K562 (cell line): ENCODE measurements around the gene OR13C5. TPM values are rescaled to one million over a fixed set of nuclear protein-coding genes. Genes with fewer than 3 reads are reported as not detected.

ENCODE experiments used
- ATAC-seq: fragments of 200-7000 bp; cut with Tn5 transposase; 3 replicates; pipeline ENCODE4 v1.9.1; 2020; ENCODE audit warnings: moderate library complexity
- BruUV-seq: library from RNA; stranded (reverse); fragments of 400-500 nt; replicated peaks from 2 replicates; lab custom pipeline; 2021; lab: Mats Ljungman, UMichigan
- CTCF ChIA-PET: fragments of 300-600 bp; formaldehyde crosslinking; extraction: SDS; loops from one replicate; lab custom pipeline; 2021; ENCODE audit warnings: low intra/inter-chr PET ratio; lab: Yijun Ruan, JAX
- POLR2A ChIA-PET: fragments of 300-600, 350-650 bp; sonication (Branson Sonifier 250); formaldehyde crosslinking; extraction: SDS; loops from one replicate; lab custom pipeline; 2021; ENCODE audit warnings: antibody characterized with exemption, inconsistent platforms; lab: Yijun Ruan, JAX
- DNase-seq, 4 experiments: peaks; one replicate each; pipeline versions ENCODE4 v3.0.0 to v3.0.0-alpha.2; 2011 to 2018; ENCODE audit warnings: low spot score in 3 of 4, mixed read lengths in 3 of 4; ENCODE audit errors: extremely low read depth in 1 of 4
- FAIRE-seq: peaks from 2 replicates; lab custom pipeline; 2011; peaks lifted over from hg19 to GRCh38; lab: Jason Lieb, UNC
- H2AFZ ChIP-seq: 2 replicates; pipeline ENCODE4 v1.6.0; 2011; ENCODE audit warnings: low read depth, low read length, control low read depth, inconsistent platforms
- H3K27ac ChIP-seq: fragments of 200-600 bp; 3 replicates; pipeline ENCODE4 v1.8.0; 2011; ENCODE audit warnings: low read depth, mild to moderate bottlenecking, control low read depth, inconsistent platforms, low read length, moderate library complexity, mixed read lengths; ENCODE audit errors: extremely low read depth
- H3K27me3 ChIP-seq, 2 experiments: fragments of 300-600 bp in 1 of 2; 2 replicates in 1 of 2; 3 replicates in 1 of 2; pipeline versions ENCODE4 v1.6.0 to v1.8.0; 2011; ENCODE audit warnings: inconsistent platforms in 2 of 2, low read length in 2 of 2, mild to moderate bottlenecking in 1 of 2, mixed read lengths in 1 of 2, moderate library complexity in 1 of 2; ENCODE audit not compliant: control insufficient read depth in 2 of 2, insufficient read depth in 2 of 2
- H3K36me3 ChIP-seq: fragments of 300-600 bp; 3 replicates; pipeline ENCODE4 v1.8.0; 2011; ENCODE audit warnings: mild to moderate bottlenecking, low read length, inconsistent platforms; ENCODE audit not compliant: control insufficient read depth, insufficient read depth
- H3K4me1 ChIP-seq, 2 experiments: fragments of 200-600 bp in 1 of 2; replicated peaks in 1 of 2; 2 replicates in 1 of 2; 3 replicates in 1 of 2; pipeline versions ENCODE4 v1.5.1 to v1.8.0; 2011; ENCODE audit warnings: inconsistent platforms in 2 of 2, low read length in 2 of 2, mild to moderate bottlenecking in 1 of 2, mixed read lengths in 1 of 2, moderate library complexity in 1 of 2; ENCODE audit not compliant: control insufficient read depth in 2 of 2, insufficient read depth in 2 of 2
- H3K4me2 ChIP-seq: 2 replicates; pipeline ENCODE4 v1.6.1; 2011; ENCODE audit warnings: low read length, control low read depth, inconsistent platforms, mixed read lengths; ENCODE audit not compliant: insufficient read depth
- H3K4me3 ChIP-seq: fragments of 200-600 bp; sonication (generic), shearing (Covaris generic); 2 replicates; pipeline ENCODE4 v1.5.1; 2016; ENCODE audit warnings: control low read depth, inconsistent platforms
- H3K79me2 ChIP-seq: fragments of 200-600 bp; 3 replicates; pipeline ENCODE4 v1.8.0; 2011; ENCODE audit warnings: low read length, inconsistent platforms; ENCODE audit not compliant: control insufficient read depth, insufficient read depth
- H3K9ac ChIP-seq, 2 experiments: 2 replicates each; pipeline versions ENCODE4 v1.6.0 to v1.6.1; 2011; ENCODE audit warnings: low read depth in 2 of 2, low read length in 2 of 2, control low read depth in 1 of 2, inconsistent platforms in 1 of 2, mild to moderate bottlenecking in 1 of 2, mixed read lengths in 1 of 2; ENCODE audit not compliant: insufficient read depth in 1 of 2
- H3K9me1 ChIP-seq: one replicate; pipeline ENCODE4 v1.6.0; 2011; ENCODE audit warnings: inconsistent platforms, mild to moderate bottlenecking, low read length, moderate library complexity; ENCODE audit not compliant: control insufficient read depth, insufficient read depth
- H3K9me3 ChIP-seq: replicated peaks from 2 replicates; pipeline ENCODE4 v1.5.1; 2011; ENCODE audit warnings: low read depth, low read length, inconsistent platforms; ENCODE audit not compliant: control insufficient read depth, insufficient read depth
- H4K20me1 ChIP-seq: replicated peaks from 2 replicates; pipeline ENCODE4 v1.6.1; 2011; ENCODE audit warnings: low read length, inconsistent platforms, mixed read lengths; ENCODE audit not compliant: control insufficient read depth, insufficient read depth
- CEBPG ChIP-seq, 3 experiments: fragments of 200-800 bp in 1 of 3; sonication (Bioruptor generic) in 1 of 3; sonication (generic) in 1 of 3; formaldehyde crosslinking in 1 of 3; IDR thresholded peaks in 2 of 3; conservative IDR thresholded peaks in 1 of 3; 2 replicates each; pipeline versions ENCODE4 v1.6.1 to v1.8.0; 2016 to 2022; ENCODE audit warnings: missing compliant biosample characterization in 2 of 3, missing genetic modification characterization in 2 of 3, mild to moderate bottlenecking in 1 of 3, missing genetic modification reagents in 1 of 3
- CHCHD3 ChIP-seq: fragments of 250-450 bp; sonication (Bioruptor Pico); IDR thresholded peaks from 2 replicates; pipeline ENCODE4 v2.1.2; 2022; ENCODE audit warnings: mild to moderate bottlenecking
- DPF2 ChIP-seq: fragments of 450-650 bp; IDR thresholded peaks from 2 replicates; pipeline ENCODE4 v1.6.1; 2016
- ETS2 ChIP-seq: IDR thresholded peaks from 2 replicates; pipeline ENCODE4 v1.6.1; 2016; ENCODE audit warnings: borderline replicate concordance, missing genetic modification characterization, mild to moderate bottlenecking, moderate library complexity, missing compliant biosample characterization; ENCODE audit not compliant: poor library complexity, severe bottlenecking
- MYBL2 ChIP-seq, 2 experiments: fragments of 450-650 bp in 1 of 2; sonication (generic) in 1 of 2; formaldehyde crosslinking in 1 of 2; IDR thresholded peaks; 2 replicates each; pipeline versions ENCODE4 v1.6.1 to v1.8.1; 2017 to 2022; ENCODE audit warnings: borderline replicate concordance in 1 of 2, inconsistent platforms in 1 of 2, low read depth in 1 of 2, mild to moderate bottlenecking in 1 of 2, missing genetic modification reagents in 1 of 2, moderate library complexity in 1 of 2
- NCOA4 ChIP-seq: fragments of 450-650 bp; IDR thresholded peaks from 2 replicates; pipeline ENCODE4 v1.6.1; 2018; ENCODE audit warnings: mild to moderate bottlenecking; ENCODE audit not compliant: partially characterized antibody
- PML ChIP-seq: IDR thresholded peaks from 2 replicates; pipeline ENCODE4 v1.6.1; 2012; ENCODE audit warnings: low read length, inconsistent platforms
- RBBP5 ChIP-seq: fragments of 200-600 bp; sonication (generic); IDR thresholded peaks from 2 replicates; pipeline ENCODE4 v1.6.1; 2012; ENCODE audit warnings: borderline replicate concordance, mild to moderate bottlenecking, low read length, control low read depth, inconsistent platforms; ENCODE audit not compliant: insufficient read depth, poor library complexity, severe bottlenecking
- SAFB ChIP-seq: fragments of 200-400 bp; formaldehyde crosslinking; IDR thresholded peaks from 2 replicates; pipeline ENCODE4 v1.6.1; 2017; ENCODE audit warnings: low read depth, low read length, borderline replicate concordance
- TRIM28 ChIP-seq: fragments of 450-650 bp; IDR thresholded peaks from 2 replicates; pipeline ENCODE4 v1.6.1; 2017
- ZFPM2 ChIP-seq: fragments of 250-450 bp; sonication (Bioruptor Pico); IDR thresholded peaks from 2 replicates; pipeline ENCODE4 v1.5.1; 2022; ENCODE audit warnings: mild to moderate bottlenecking
- WGBS: fragments of 100-300 bp; shearing (Covaris generic); methylation state at CpG from one replicate; pipeline ENCODE4 v1.1.6; 2016; ENCODE audit warnings: low coverage, mixed read lengths; ENCODE audit not compliant: insufficient coverage; ENCODE audit errors: missing lambda C conversion rate; 5-methylcytosine and 5-hydroxymethylcytosine counted together
- in situ Hi-C: fragments of 300-500 bp; cut with MboI; formaldehyde crosslinking; loops from 4 replicates; pipeline ENCODE4 v1.15.0; 2018; ENCODE audit warnings: inconsistent platforms, mixed read lengths
- intact Hi-C: fragments of 100-400 bp; cut with micrococcal nuclease; formaldehyde crosslinking; loops from 2 replicates; pipeline ENCODE4 v1.14.2; 2022
- polyA plus RNA-seq, 8 experiments: library from polyadenylated mRNA; depleted of rRNA in 4 of 8; stranded (reverse) in 5 of 8; unstranded in 3 of 8; fragments of >200 nt; fragmentation: Nextera tagmentation in 2 of 8; fragmentation: Illumina TruSeq in 1 of 8; extraction: Ambion mirVana in 2 of 8; extraction: Trizol in 1 of 8; gene quantifications; 2 replicates each; pipeline versions ENCODE4 v1.2.1 to v1.2.3, GENCODE V29; 2011 to 2014; ENCODE audit warnings: inconsistent platforms in 1 of 8, missing spikeins in 1 of 8
- total RNA-seq, 7 experiments: library from RNA; depleted of rRNA in 6 of 7; stranded (reverse); fragments of >200 nt in 6 of 7; fragmentation: Illumina TruSeq in 2 of 7; extraction: Trizol in 2 of 7; gene quantifications; 2 replicates each; pipeline versions ENCODE4 v1.2.1 to v1.2.3, GENCODE V29; 2011 to 2021; ENCODE audit warnings: low replicate concordance in 1 of 7
- TF ChIP-seq, protein P1 (sequence below): sonication (generic); formaldehyde crosslinking; IDR thresholded peaks from 2 replicates; pipeline ENCODE4 v1.4.0; 2020; ENCODE audit warnings: mild to moderate bottlenecking, missing genetic modification reagents
- TF ChIP-seq, protein P2 (sequence below): fragments of 450-650 bp; formaldehyde crosslinking; IDR thresholded peaks from 2 replicates; pipeline ENCODE4 v1.4.0; 2022; ENCODE audit warnings: missing genetic modification characterization

The OR13C5 gene
- total and polyA plus RNA-seq, 9 of the 15 experiments (the other 6 are each of a cell fraction or from before 2014, with no cell fraction given) = not detected

DNA sequence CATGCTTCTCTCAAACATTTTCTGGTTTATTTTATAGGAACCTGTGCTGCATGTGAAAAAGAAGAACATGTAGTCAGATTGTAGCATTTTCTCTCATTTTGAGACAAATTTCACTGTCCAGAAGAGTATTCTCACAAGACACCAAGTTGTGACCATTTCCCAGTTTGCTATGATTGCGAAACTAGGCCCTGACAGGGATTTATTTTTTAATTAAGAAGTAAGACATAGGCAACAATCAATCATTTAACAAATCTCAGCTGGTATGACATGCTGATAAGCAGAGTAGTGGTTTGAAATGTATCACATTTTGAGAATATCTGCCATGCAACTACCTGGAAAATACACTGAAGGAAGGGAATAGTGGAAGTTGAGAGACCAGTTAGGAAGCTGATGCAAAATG is 18.7 kb downstream of the OR13C5 start:
- DNase-seq = no peak
- Histone ChIP-seq H3K4me1 (no peaks in the 10 kb centered on the region), H3K36me3 (no peaks in the 10 kb centered on the region), H3K9me3 (no peaks in the 10 kb centered on the region; the same call in 1 of the 2 replicates), H3K4me2 (no peak overlapping the region)
- POLR2A ChIA-PET = no interaction called here
- intact Hi-C loops = no loop called here
- FAIRE-seq = no peak
- no peak for TF ChIP-seq RBBP5
- no peak for TF ChIP-seq NCOA4
- TF ChIP-seq ZFPM2 (CRISPR knock-in tag) = no peak
- TF ChIP-seq ETS2 (tag) = no peak
- TF ChIP-seq DPF2 = no peak
- TF ChIP-seq, all 486 proteins: peak for 0
- Histone ChIP-seq H3K9me1 (no peaks in the 10 kb centered on the region), H3K27ac (no peak overlapping the region), H3K79me2 (no peaks in the 10 kb centered on the region), H2AFZ (no peak overlapping the region), H3K27me3 (no peaks in the 10 kb centered on the region), H3K4me3 (no peak overlapping the region), H4K20me1 (no peaks in the 10 kb centered on the region), H3K9ac (no peak overlapping the region)
- in situ Hi-C loops = no loop called here
- no TSS peak for BruUV-seq
- WGBS = 13% methylated on average over 1 of the region's 1 CpG
- ATAC-seq = no peak
- CTCF ChIA-PET = no interaction called here

DNA sequence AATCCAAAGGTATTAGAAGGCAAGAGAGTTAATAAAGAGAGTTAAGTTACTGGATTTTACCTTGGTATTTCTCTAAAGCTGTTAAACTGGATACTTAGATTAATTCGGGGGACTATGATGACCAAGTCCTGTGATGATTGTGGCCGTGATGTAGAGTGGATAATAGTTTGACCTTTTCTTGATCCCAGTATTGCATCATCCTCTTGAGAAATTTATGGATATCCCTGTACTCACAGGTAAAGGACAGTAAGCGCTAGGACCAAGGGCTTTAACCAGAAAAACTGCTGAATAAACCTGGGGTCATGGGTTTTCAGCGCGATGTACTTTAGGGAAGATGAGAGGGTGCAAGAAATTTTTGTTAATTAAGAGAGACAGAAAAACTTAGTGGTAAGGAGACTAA is 21.9 kb downstream of the OR13C5 start:
- Histone ChIP-seq H3K27me3 (no peaks in the 10 kb centered on the region), H3K79me2 (no peaks in the 10 kb centered on the region), H3K36me3 (no peaks in the 10 kb centered on the region), H3K27ac (no peak overlapping the region), H3K9ac (no peak overlapping the region), H4K20me1 (no peaks in the 10 kb centered on the region), H3K4me3 (no peak overlapping the region), H3K9me3 (no peaks in the 10 kb centered on the region; the same call in 1 of the 2 replicates), H3K9me1 (no peaks in the 10 kb centered on the region), H3K4me2 (no peak overlapping the region), H2AFZ (no peak overlapping the region), H3K4me1 (no peaks in the 10 kb centered on the region)
- ChIA-PET CTCF (no interaction called here), POLR2A (no interaction called here)
- in situ Hi-C loops (no loop called here), intact Hi-C loops (no loop called here)
- no peak for ATAC-seq
- 0% methylated on average over 5 of the region's 5 CpGs for WGBS
- no TSS peak for BruUV-seq
- no peak for DNase-seq
- FAIRE-seq = no peak
- TF ChIP-seq SAFB (no peak), CHCHD3 (no peak), CEBPG (CRISPR knock-in tag; IDR thresholded peaks at IDR 0.05) (no peak), CEBPG (tag; conservative IDR thresholded peaks at IDR 0.05 in 1 of 2, IDR thresholded peaks at IDR 0.05 in 1 of 2) (peak in 1 of 2 experiments; percentile 68; a peak in 1 of 4 replicates), TRIM28 (no peak), PML (no peak), MYBL2 (IDR thresholded peaks at IDR 0.05; ENCODE audit: low read depth) (no peak), MYBL2 (CRISPR knock-in tag; IDR thresholded peaks at IDR 0.05; ENCODE audit: borderline replicate concordance) (no peak)
- TF ChIP-seq, protein P1, sequence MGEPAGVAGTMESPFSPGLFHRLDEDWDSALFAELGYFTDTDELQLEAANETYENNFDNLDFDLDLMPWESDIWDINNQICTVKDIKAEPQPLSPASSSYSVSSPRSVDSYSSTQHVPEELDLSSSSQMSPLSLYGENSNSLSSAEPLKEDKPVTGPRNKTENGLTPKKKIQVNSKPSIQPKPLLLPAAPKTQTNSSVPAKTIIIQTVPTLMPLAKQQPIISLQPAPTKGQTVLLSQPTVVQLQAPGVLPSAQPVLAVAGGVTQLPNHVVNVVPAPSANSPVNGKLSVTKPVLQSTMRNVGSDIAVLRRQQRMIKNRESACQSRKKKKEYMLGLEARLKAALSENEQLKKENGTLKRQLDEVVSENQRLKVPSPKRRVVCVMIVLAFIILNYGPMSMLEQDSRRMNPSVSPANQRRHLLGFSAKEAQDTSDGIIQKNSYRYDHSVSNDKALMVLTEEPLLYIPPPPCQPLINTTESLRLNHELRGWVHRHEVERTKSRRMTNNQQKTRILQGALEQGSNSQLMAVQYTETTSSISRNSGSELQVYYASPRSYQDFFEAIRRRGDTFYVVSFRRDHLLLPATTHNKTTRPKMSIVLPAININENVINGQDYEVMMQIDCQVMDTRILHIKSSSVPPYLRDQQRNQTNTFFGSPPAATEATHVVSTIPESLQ (CRISPR knock-in tag) = no peak
- TF ChIP-seq, protein P2, sequence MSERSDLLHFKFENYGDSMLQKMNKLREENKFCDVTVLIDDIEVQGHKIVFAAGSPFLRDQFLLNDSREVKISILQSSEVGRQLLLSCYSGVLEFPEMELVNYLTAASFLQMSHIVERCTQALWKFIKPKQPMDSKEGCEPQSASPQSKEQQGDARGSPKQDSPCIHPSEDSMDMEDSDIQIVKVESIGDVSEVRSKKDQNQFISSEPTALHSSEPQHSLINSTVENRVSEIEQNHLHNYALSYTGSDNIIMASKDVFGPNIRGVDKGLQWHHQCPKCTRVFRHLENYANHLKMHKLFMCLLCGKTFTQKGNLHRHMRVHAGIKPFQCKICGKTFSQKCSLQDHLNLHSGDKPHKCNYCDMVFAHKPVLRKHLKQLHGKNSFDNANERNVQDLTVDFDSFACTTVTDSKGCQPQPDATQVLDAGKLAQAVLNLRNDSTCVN (CRISPR knock-in tag) = no peak
